Activated CD8-positive, alpha-beta memory T cell treated with anti-CD3 and anti-CD28 coated beads, Interleukin-2, amount 50 U/mL, for 24 hours (primary cell): ENCODE data around the gene CYSLTR2.

Source experiments
- DNase-seq: peaks from one replicate; pipeline ENCODE4 v3.0.0-alpha.2; 2020; ENCODE audit errors: extremely low read depth

CYSLTR2 gene

GRCh38 chr13:48739386-48739964, 85.7 kb downstream of the CYSLTR2 start:
- DNase-seq, result no peak

GRCh38 chr13:48741377-48741776, 87.6 kb downstream of the CYSLTR2 start:
- no peak for DNase-seq

- no peak for DNase-seq
Observed at GRCh38 chr13:48746821-48747220, 93.1 kb downstream of the CYSLTR2 start.

- no peak for DNase-seq
Observed at GRCh38 chr13:48748681-48749080, 95.0 kb downstream of the CYSLTR2 start.

- no peak for DNase-seq
Observed at GRCh38 chr13:48749144-48749543, 95.4 kb downstream of the CYSLTR2 start.

- DNase-seq, result peak; percentile 44
Observed at GRCh38 chr13:48749699-48750473, 96.2 kb downstream of the CYSLTR2 start.

GRCh38 chr13:48750588-48751383, 97.1 kb downstream of the CYSLTR2 start:
- no peak for DNase-seq

GRCh38 chr13:48760626-48761025, 106.9 kb downstream of the CYSLTR2 start:
- DNase-seq, result no peak
